EL (cell line): ENCODE data around the gene TNFSF13.

ENCODE experiments used
- DNase-seq: peaks from one replicate; pipeline ENCODE4 v3.0.0-alpha.2; 2016

TNFSF13 gene

DNA sequence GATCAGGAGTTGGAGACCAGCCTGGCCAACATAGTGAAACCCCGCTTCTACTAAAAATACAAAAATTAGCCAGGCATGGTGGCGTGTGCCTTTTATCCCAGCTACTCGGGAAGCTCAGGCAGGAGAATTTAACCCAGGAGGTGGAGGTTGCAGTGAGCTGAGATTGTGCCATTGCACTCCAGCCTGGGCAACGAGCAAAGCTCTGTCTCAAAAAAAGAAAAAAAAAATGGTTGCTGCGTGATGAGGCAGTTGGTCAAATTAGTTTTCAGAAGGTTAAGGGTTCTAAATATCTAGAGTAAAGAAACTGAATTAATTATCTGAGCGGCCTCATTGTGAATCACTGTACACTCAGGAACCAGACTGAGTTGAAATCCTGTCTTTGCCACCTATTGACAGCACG, 17.4 kb downstream of the TNFSF13 start:
- DNase-seq: no peak

DNA sequence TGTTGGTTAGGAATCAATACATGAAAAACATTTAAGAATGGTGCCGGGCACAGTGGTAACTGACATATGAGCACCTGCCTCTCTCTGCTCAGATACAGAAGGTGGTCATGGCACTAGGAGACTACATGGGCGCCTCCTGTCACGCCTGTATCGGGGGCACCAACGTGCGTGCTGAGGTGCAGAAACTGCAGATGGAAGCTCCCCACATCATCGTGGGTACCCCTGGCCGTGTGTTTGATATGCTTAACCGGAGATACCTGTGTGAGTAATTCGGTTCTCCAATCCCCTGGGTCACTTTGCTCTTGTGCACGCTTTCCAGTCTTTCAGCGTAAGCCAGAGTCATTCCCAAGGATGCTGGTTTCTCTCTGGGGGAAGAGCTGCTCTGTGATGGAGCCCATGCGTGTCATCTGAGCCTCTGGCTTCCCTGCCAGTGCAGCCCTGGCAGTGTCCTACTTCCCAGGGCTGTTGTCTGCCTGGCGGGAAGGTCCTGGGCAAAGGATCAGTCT, 17.9 kb downstream of the TNFSF13 start:
- DNase-seq: no peak

DNA sequence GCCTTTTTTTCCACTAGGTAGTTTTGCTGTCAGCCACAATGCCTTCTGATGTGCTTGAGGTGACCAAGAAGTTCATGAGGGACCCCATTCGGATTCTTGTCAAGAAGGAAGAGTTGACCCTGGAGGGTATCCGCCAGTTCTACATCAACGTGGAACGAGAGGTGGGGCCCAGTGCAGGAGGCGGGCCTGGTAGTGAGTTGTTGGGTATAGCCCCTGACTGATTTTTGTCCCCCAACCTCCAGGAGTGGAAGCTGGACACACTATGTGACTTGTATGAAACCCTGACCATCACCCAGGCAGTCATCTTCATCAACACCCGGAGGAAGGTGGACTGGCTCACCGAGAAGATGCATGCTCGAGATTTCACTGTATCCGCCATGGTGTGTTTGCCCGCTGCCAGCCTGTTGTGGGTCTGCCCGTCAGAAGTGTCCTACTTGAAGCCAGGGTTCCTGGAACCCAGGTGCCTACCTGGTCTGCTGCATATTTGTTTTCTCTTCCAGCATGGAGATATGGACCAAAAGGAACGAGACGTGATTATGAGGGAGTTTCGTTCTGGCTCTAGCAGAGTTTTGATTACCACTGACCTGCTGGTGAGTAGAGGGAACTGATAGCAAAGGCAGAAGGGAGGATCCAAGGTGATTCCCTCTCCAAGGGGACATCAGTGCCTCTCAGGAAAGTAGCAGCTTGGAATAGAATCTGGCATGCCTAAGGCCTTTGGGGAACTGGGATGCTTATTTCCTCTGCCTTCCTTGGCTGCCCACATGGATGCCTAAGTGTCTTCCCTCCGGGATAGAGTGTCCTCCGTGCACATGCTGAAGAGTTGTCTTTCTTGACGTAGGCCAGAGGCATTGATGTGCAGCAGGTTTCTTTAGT, 19.0 kb downstream of the TNFSF13 start:
- no peak for DNase-seq

DNA sequence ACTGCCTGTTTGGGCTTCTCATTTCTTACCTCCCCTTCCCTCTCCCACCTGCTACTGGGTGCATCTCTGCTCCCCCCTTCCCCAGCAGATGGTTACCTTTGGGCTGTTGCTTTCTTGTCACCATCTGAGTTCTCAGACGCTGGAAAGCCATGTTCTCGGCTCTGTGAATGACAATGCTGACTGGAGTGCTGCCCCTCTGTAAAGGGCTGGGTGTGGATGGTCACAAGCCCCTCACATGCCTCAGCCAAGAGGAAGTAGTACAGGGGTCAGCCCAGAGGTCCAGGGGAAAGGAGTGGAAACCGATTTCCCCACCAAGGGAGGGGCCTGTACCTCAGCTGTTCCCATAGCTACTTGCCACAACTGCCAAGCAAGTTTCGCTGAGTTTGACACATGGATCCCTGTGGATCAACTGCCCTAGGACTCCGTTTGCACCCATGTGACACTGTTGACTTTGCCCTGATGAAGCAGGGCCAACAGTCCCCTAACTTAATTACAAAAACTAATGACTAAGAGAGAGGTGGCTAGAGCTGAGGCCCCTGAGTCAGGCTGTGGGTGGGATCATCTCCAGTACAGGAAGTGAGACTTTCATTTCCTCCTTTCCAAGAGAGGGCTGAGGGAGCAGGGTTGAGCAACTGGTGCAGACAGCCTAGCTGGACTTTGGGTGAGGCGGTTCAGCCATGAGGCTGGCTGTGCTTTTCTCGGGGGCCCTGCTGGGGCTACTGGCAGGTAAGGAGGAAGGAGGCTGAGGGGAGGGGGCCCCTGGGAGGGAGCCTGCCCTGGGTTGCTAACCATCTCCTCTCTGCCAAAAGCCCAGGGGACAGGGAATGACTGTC, 20.7 kb downstream of the TNFSF13 start, which contains the start of gene CD68:
Gene CD68, plus strand, starts transcription at position 638 of the 833 bp plus-strand sequence. Its CDS starts 40 bp downstream, at position 678.
- DNase-seq: peak; percentile 96

DNA sequence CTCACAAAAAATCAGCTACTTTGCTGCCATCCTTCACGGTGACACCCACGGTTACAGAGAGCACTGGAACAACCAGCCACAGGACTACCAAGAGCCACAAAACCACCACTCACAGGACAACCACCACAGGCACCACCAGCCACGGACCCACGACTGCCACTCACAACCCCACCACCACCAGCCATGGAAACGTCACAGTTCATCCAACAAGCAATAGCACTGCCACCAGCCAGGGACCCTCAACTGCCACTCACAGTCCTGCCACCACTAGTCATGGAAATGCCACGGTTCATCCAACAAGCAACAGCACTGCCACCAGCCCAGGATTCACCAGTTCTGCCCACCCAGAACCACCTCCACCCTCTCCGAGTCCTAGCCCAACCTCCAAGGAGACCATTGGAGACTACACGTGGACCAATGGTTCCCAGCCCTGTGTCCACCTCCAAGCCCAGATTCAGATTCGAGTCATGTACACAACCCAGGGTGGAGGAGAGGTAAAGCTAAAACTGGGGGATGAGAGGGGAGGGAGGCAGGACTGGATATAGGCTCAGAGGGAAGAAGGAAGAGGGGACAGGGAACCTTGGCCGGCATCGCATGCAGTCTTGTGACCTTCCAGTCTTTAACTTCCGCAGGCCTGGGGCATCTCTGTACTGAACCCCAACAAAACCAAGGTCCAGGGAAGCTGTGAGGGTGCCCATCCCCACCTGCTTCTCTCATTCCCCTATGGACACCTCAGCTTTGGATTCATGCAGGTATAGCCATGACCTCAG, 21.5 kb downstream of the TNFSF13 start:
- DNase-seq: no peak

DNA sequence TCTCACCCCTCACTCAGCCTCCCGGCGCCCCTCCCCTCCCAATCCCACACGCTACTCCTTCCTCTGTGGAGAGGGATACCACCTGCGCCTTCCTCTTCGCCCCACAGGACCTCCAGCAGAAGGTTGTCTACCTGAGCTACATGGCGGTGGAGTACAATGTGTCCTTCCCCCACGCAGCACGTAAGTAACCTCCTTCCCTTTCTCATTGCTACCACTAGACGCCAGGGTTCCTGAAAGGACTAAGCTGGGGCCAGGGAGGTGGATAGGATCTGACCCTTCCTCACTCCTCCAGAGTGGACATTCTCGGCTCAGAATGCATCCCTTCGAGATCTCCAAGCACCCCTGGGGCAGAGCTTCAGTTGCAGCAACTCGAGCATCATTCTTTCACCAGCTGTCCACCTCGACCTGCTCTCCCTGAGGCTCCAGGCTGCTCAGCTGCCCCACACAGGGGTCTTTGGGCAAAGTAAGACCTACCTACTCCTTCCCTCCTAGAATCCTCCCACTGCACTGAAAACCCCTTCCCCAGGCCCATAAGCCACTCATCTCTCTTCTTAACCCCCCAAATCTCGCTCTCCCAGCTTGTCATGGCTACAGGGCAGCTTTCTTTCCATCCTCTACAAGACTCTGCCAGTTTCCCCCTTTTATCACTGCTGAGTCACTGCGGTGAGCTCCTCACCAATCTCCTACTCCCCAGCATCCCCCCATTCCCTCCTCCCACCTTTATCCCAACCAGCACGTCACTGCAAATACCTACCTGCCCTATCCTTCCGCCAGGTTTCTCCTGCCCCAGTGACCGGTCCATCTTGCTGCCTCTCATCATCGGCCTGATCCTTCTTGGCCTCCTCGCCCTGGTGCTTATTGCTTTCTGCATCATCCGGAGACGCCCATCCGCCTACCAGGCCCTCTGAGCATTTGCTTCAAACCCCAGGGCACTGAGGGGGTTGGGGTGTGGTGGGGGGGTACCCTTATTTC, 22.3 kb downstream of the TNFSF13 start:
- no peak for DNase-seq

DNA sequence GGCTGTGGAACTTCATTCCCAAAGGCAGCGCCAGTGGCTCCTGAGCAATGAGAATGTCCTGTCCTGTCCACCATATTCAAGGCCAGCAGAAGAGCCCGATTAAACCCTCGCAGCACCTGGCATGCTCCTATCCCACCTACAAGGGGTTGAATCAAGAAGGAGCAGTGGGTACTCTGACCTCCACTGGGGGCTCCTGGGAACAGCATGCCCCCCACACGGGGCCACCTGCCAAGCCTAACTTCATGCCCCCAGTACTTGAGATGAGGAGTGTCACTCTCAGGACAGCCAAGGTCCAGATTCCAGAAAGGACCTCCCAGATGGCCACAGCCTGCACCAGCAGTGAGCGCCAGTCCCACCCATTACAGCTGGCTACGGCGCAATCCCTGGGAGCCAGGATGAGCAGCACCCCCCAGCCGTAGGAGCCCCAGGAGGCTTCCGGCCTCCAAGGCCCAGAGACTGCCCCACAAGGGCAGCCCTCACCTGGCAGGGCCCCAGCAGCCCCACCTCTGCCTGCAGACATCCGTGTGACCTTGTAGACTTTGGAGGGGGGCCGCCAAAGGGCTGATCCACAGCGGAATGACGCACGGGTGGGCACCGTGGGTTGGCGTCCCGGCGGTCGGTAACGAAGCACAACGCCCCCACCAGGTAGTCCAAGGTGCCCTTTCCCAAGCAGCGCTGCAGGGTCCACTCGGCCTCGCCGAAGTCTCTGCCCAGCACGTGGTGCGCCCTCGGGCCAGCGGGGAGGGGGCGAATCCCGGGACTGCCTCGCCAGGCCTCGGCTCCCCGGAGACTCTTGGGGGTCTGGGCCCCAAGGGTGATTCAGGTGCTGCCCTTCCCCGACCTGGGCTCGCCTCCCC, 24.1 kb downstream of the TNFSF13 start:
- no peak for DNase-seq

DNA sequence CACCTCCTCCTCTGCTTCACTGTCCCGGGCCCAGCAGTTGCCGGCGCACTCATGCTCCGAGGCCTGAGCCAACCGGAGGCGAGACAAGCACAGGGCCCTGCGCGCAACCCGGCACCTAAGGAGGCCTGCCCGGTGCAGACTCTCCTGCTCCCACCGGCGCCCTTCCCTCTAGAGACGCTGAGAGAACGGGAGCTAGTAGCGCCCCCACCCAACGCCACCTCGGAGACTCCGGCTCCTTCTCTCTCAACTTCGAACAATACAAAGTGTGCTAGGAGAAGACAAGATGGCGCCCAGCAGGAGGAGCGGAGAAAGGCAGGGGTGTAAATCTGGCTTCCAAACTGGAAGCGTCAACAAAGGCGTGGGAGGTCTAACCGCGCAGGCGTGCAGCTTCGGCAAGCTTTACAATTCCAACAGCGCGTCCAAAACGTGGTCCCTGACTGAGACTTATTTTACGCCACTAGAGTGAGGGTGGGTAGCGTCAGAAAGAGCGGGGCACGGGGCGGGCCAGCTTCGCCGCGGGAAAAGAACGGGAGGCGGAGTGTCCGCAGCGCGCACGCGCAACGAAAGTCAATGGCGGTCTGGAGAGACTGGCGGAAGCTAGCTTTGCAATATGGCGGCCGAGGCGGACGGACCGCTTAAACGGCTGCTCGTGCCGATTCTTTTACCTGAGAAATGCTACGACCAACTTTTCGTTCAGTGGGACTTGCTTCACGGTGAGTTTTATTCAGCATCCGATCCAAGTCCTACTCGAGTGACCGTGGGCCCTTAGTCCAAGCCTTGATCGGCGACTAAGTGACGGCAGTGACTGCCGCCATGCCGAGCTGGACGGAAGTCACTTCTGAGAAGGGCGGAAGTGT, 24.9 kb downstream of the TNFSF13 start, which contains the start of gene MPDU1:
Gene MPDU1, plus strand, starts transcription at position 600 of the 857 bp plus-strand sequence. Its CDS starts 11 bp downstream, at position 611.
- peak; percentile 99 for DNase-seq

DNA sequence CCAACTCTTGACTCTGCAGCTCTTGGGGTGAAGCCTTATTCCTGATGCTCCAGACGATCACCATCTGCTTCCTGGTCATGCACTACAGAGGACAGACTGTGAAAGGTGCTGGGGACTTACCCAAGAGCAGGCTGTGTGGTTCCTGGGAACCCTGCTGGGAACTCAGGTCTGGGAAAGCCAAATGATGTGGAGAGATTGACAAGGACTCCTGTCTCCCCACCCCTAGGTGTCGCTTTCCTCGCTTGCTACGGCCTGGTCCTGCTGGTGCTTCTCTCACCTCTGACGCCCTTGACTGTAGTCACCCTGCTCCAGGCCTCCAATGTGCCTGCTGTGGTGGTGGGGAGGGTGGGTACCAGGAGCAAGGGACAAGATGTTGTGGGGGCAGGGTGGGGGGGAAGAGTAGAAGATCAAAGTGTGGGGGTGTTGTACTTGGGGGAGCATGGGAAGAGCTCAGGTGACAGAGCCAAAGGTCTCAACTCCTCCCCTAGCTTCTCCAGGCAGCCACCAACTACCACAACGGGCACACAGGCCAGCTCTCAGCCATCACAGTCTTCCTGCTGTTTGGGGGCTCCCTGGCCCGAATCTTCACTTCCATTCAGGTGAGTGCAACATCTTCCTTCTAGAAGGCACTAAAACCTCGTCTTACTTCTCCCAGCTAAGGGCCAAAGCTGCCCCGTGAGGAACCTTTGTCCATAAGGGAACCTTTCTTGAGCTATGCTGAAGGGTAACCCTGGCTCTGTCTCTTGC, 28.3 kb downstream of the TNFSF13 start:
- DNase-seq: peak; percentile 43

DNA sequence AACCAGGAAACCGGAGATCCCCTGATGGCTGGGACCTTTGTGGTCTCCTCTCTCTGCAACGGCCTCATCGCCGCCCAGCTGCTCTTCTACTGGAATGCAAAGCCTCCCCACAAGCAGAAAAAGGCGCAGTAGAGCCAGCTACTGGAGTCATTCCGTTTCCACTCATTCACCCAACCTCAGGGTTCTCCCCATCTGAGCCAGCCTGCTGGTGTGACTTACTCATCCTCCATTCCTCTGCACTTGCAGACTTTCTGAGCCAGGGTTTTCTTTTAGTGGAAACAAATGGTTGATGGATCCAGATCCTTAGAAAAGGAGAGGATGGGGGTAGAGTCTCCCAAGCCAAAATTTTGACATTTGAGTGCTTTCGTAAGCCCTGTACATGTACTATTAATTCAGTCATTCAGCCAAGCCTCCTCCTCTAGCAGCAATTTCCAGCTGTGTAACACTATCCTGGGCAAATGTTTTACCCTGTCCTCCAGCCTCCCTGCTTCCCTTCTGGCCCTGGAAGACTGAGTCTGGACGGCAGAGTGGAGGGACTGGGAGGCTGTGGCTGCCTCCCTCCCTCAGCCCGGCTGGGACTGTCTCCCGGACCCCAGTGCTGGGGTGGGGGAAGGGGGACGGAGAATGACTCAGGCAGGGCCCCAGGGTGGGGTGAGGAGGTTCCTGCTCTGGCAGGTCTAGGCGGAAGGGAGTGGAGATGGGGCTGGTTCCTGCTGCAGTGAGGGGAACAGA, 29.0 kb downstream of the TNFSF13 start:
- DNase-seq: peak; percentile 96

DNA sequence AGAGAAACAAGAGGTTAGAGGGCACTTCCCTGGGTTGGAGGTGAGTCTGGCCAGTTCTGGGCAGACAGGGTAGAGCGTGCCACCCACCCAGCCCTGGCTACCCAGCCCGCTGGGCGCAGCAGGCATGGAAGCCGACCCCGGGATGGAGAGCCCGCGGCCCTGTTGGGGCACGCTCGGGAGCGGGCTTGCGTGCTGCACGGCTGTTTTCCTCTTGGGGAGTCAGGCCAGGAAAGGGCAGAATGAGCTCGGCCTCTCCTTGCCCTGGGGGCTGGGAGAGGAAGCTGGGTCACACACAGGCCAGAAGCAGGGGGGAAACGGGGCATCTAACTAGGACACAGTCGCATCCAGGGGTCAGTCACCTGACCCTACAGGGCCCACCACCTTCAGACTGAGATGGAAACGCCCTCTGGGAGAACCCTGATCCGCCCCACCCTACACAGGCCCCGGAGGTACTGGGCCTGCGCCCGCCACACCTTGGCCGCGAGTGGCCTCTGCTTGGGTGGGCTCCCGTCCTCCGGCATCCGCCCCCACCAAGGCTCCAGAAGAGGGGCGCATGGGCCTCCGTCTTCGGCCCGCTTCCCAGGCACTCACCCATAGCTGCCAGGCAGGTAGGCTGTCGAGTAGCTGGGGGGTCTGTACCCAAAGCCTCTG, 30.1 kb downstream of the TNFSF13 start:
- DNase-seq: no peak

DNA sequence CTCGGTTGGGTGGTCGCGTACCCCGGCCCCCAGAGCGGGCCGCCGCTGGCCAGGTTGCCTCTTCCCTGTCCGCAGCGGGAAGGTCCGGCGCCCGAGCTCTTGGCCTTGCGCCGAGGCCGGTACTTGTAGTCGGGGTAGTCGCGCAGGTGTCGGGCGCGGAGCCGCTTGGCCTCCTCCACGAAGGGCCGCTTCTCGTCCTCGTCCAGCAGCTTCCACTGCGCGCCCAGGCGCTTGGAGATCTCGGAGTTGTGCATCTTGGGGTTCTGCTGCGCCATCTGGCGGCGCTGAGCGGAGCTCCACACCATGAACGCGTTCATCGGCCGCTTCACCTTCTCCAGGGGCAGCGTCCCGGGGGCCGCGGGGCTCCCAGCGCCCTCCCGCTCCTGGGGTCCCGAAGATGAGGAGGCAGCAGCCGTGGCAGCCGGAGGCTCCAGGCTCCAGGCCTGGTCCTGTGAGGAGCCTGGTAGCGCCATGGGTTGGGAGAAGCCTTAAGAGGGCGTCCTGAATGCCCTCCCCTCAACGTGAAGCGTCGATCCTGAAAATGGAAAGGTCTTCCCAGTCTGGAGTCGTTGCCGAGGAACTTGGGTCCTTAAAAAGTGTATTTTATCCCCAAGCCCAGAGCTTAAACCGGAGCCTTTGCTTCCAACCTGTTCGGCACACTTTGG, 30.8 kb downstream of the TNFSF13 start:
- peak; percentile 89 for DNase-seq

DNA sequence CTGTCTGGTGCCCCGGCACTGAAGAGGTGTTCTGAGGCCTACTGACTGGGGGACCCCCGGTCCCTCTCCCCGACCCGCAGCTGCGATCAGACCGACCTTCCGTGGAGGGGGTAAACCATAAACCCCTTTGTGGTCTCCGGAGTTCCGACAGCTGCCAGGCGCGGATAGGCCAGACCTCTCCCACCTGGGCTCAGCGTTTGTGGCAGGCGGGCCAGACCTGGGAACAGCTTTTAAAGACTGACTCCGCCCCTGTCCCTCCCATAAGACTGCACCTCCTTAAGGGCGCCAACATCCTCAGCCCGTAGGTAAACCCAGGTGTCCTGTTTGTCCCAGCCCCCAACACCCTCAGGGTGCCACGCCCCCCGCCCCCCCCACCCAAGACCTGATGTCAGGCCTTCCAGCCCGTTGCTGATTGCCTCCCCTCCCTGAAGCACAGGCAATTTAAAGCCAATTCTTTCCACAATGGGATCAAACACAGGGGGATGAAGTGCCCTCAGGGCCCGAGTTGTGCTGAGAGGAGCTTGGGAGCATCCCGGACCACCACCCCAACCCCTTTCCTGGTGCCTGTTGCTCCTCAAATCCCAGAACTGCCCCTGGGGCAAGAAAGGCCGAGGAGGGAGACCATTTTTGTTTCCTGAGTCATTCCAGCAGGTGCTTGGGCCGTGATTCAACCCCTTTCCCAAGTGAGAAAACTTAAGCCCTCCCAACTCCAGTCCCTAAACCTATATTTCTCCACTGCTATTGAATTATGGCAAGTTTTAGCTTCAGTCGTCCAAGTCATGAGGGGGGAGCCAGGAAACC, 31.5 kb downstream of the TNFSF13 start, which contains the start of gene SOX15:
Gene SOX15, minus strand, starts transcription at position 204 of the 801 bp plus-strand sequence. CDS start 418 bp downstream, outside the sequence.
- DNase-seq: peak; percentile 90

DNA sequence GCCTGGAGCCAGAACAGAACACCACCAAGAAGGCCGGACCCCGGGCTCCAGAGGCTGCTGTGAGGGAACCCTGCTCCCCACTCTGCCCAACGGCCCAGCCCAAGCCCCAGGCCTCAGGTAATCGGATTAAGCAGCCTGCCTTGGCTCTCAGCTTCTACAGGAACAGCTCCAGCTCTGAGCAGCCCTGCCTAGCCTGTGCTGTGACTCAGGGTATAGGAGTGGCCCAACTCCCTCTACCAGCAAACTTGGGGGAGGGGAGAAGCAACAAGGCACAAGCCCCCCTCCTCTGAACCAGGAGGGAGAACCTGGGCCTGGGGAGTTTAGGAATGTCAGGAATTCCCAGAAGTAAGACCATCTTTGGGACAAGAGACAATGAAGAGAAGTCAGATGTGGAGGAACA, 32.2 kb downstream of the TNFSF13 start:
- DNase-seq: peak; percentile 76

DNA sequence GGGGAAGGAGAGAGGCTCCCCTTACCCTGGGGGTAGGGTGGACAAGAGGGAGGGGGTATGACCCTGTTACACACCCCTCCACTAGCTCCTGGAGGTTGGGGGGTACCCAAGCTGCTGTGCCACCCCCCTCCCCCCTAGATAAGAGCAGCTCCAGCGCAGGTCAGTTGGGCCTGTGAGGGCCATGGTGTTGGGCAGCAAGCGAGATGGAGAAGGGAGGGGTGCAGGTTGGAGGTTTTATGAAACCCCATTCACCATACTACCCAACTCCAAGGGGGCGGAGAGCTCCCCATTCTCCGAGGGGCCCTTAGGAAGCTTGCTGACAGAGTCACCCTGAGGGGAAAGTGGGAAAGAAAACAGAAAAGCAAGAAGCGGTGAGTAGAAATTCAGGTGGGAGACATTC, 33.0 kb downstream of the TNFSF13 start:
- no peak for DNase-seq
